Ovary (tissue), 3 donors: ENCODE measurements around the gene TRIP12.

Experiments
- POLR2A ChIP-seq: fragments of 450-650 bp; IDR thresholded peaks from one replicate; pipeline ENCODE4 v1.6.1; 2017; ENCODE audit warnings: antibody characterized with exemption, mild to moderate bottlenecking, moderate library complexity
- TF ChIP-seq, protein P1 (sequence below), 3 donors: fragments of 450-650 bp in 2 of 3; fragments of 200-600 bp in 1 of 3; IDR thresholded peaks; one replicate each; pipeline versions ENCODE4 v1.5.1 to v1.8.0; 2016 to 2022; ENCODE audit warnings: antibody characterized with exemption in 3 of 3, mild to moderate bottlenecking in 1 of 3
- donor health status: DM: no; HTN: no; CAD: no.

DNA sequence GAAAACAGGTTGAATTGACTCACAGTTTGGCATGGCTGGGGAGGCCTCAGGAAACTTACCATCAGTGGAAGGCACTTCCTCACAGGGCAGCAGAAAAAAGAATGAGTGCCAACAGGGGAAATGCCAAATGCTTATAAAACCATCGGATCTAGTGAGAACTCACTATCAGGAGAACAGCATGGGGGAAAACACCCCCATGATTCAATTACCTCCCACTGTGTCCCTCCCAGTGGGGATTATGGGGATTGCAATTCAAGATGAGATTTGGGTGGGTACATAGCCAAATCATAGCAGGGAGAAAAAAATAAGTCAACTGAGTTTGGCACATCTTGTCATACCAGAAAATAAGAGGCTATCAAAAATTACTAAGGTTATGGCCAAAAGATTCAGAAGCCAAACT lies 96.3 kb downstream of the TRIP12 start:
- TF ChIP-seq, protein P1, sequence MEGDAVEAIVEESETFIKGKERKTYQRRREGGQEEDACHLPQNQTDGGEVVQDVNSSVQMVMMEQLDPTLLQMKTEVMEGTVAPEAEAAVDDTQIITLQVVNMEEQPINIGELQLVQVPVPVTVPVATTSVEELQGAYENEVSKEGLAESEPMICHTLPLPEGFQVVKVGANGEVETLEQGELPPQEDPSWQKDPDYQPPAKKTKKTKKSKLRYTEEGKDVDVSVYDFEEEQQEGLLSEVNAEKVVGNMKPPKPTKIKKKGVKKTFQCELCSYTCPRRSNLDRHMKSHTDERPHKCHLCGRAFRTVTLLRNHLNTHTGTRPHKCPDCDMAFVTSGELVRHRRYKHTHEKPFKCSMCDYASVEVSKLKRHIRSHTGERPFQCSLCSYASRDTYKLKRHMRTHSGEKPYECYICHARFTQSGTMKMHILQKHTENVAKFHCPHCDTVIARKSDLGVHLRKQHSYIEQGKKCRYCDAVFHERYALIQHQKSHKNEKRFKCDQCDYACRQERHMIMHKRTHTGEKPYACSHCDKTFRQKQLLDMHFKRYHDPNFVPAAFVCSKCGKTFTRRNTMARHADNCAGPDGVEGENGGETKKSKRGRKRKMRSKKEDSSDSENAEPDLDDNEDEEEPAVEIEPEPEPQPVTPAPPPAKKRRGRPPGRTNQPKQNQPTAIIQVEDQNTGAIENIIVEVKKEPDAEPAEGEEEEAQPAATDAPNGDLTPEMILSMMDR (IDR thresholded peaks at IDR 0.05), result no peak
- no peak for TF ChIP-seq POLR2A
